HPDE6-E6E7 (cell line): Measurements from ENCODE around the gene DVL2.

Source experiments
- DNase-seq: peaks from one replicate; pipeline ENCODE4 v3.0.0; 2011; ENCODE audit warnings: missing footprints; ENCODE audit errors: extremely low spot score

The DVL2 gene

DNA sequence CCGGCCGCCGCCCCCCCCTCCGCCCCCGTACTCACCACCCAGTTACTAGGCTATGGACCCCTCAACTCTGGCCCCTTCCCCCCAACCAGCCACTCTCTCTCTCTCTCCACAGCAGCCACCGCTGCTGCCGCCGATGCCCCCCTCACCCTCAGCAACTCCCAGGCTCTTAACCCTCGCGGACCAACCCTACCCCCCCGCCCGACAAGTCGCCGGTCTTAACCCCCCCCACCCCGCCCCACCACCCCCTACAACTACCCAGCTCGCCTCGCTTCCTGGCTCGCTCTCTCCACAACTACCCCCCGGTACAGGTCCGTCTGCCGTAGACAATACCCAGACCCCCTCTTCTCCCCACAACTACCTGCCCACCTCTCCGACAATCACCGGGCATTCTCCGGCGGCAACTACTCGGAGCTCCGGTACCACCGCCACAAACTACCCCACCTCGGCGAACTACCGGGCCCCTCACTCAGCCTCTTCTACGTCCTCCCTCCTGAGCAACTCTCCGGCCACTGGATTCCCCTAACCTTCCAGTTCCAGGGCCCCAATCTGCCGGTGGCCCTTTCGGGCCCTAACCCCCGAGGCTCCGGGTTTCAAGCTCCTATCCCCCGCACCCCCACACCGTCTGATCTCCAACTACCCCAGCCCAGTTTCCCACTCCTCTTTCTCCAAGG, 4.2 kb upstream of the DVL2 start:
- DNase-seq, result no peak

DNA sequence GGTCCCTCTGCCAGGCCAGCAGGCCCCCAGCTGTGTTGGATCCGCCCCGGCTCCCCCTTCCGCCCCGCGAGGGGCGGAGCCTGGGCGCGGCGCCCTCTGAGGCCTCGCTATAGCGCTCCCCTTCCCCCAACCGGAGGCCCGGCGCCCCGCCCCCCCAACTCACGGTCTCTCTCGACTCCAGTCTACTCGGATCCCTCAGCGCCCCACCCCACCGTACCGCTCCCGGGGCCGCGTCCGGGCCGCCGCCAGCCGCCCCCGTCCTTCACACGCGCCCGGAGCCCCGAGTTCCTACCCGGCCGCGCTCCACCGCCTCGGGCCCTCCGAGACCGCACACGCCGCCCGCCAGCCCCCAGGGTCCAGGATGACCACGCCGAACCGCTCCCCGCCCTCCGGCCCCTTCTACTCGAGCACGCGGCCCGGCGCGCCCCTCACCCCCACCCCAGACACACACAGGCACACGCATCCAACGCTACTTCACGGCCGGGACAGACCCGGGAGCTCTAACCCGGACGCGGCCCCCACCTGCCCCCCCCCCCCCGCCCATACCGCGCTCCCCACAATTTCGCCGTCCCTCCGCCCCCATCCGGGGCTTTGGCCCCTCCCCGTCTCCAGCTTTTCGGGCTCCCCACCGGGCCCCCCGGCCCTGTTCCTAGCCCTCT, 3.6 kb upstream of the DVL2 start:
- no peak for DNase-seq

DNA sequence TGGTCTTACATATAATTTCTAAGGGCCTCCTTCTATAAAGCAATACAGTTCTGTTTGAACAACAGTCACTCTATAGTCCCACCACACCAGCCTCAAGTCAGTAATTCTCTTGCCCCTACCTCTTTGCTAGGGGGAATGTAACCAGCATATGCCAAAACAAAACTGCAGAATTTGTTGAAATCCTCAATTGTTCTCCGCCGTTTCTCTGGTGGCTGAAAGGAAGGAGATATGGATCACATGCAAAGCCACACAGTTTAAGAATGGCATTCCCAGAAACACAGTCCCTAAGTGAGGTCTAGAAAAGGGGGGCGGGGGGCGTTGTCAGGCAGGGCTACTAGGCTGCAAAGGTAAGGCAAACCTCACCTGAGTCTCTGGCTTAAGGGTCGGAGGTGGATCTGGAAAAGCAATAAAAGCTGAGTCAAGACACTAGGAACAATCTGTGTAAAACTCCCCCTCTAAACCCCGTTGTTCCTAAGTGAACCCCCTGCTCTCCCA, 3.0 kb upstream of the DVL2 start:
- DNase-seq, result no peak

DNA sequence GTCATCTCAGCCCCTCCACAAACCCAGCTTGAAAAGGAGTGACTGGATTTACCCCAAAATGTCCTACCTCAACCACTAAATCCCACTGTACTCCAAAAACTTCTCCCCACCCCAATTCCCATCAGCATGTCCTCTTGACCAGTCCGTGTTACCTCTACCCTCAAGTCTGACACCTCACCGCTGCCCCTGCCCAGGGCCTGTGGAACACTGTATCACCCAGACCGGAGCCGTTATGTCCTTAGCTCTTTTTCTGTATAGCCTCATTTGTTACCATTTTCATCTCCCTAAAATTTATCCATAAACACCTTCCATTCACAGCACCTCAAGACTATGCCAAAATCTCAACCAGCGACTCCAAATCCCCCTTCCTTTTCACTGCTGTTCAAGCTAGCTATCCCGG, 2.5 kb upstream of the DVL2 start:
- DNase-seq, result no peak

DNA sequence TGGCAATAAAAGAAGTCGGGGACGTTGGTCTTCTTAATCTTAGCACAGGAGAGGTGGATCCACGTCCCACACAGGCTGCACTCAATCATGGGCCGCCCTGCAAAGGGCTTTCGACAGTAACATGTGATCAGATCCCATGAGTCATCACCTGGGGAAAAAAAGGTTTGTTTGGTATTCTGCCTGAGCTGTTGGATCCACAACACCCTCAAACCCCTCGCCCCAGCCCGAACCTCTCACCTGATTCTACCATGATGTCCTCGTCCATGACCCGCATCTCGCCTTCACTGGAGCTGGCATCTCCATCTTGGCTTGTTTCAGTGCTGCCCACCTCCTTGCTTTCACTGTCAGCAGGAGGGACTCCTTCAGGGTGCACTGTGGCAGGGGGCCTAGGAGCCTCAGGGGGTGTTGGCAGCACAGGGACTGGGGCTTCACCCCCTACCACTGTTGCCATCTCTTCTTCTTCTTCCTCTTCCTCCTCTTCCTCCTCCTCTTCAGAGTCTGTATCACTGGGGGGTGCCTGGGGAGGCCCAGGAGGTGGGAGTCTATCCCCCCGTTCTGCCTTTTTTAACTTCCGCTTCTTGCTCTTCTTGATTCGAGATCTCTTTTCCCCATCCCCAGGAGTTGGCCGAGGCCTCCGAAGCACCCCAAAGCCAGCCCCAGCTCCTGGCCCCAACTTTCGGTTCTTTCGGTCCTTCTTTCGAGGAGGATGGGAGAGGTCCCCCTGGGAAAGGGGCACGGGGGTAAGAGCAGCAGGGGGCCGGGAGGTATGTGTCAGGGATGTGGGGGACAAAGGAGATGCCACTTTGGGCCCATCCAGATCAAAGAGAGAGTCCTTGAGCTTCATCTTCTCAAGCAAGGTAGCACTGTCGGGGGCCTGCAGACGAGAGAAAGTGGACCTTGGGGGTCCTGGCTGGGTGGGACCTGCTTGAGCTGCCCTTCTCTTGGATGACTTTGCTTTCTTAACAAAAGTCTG, 1.7 kb upstream of the DVL2 start:
- DNase-seq, result no peak

DNA sequence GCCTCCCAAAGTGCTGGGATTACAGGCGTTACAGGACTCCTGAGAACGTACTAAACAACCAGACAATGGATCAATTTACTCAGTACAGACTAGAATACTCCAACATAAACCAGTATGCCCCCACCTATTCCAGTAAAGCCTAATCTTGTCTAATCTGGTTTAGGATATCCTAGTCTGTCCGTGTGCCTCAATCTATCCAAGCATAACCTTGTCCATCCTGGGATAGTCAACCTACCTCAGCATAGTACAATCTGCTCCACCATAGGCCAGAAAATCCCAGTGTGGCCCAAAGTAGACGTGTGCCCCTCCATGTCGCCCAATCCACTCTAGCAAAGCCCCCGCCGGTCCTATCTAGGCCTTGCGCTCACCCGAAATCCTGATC, 625 bp downstream of the DVL2 start:
- DNase-seq, result no peak

DNA sequence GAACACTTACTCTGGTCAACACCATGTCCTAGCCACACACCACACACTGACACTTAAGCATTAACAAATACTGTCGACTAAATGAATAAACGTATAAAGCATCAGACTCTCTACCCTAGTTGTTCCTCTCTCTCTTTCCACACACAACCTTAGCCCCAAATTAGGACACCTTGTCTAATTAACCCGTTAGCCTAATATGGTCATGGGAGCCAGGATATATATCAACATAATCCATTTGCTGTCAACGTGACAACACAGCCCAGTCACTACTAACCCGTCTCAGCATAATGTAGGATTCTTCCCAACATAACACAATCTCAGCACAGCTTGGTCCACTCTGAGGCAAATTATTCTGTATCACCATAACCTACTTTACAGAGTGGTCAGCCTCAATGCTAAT, 2.2 kb downstream of the DVL2 start:
- no peak for DNase-seq

DNA sequence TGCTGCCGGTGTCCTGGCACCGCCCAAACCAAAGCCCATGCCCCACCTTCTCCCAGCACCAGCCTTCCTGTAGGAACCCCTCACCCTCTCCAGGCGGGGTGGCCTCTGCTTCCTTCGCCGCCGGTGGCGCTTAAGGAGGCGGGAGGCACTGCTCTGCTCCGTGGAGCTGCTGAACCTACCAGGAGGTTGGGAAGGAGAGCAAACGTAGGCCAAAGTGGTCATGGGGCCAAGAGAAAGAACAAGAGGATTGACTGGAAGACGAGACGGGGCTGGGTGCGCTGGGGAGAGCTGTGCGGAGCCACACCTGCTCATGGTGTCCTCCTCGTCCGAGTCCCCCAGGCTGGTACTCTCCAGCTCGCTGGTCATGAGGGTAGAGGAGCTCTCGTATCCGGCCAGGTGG, 4.8 kb downstream of the DVL2 start:
- DNase-seq, result no peak

DNA sequence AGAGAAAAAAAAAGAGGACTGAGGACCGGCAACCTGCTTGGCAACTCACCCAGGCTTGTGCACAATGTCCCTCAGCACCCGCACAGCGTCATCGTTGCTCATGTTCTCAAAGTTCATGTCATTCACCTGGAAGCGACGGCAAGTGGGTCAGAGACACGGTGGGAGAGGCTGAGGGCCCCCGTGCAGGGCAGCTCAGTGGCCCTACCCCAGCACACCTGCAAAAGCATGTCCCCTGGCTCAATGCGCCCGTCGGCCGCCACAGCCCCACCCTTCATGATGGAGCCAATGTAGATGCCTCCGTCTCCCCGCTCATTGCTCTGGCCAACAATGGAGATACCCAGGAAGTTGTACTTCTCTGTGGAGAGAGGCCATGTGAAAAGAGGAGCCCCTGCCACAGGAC, 5.4 kb downstream of the DVL2 start:
- DNase-seq, result no peak

DNA sequence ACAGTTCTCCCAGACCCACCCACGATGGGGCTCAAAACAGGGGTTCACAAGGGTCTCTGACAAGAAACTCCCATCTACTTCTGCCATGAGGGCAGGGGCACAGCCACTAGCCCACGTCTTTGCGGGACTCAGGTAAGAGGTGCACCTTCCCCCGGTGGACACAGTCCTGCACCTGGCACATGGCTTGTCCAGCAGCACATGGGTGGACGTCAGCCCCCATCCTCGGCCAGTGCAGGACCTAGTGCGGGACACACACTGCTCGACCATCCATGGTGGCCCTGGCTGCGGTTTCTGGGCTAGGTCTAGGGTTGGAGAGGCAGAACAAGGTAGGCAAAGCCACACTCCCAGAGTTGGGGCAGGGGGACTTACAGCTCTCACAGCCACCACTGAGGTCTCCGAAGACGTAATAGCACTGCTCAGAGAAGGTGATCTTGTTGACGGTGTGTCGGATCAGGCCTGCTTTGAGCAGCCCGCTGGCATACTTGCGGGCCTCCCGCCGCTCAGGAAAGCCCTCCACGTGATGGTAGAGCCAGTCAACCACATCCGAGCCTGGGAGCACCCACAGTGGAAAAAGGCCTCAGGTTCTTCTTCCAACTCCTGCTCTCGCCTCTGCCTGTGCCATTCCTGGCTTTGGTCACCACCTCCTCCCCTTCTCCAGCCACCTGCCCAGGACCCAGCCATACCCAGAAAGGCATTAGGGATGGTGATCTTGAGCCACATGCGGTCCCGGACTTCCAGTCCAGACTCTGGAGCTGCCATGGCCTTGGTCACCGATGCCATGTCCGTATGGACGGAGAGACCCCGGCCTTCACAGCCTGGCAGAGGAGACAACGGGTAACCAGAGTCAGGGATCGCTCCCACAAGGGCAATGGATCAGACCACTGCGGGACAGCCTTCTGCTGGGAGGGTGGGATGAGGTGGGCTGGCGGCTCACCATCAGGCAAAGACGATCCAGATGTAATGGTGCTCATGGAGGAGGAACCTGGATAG, 7.3 kb downstream of the DVL2 start:
- DNase-seq, result no peak

DNA sequence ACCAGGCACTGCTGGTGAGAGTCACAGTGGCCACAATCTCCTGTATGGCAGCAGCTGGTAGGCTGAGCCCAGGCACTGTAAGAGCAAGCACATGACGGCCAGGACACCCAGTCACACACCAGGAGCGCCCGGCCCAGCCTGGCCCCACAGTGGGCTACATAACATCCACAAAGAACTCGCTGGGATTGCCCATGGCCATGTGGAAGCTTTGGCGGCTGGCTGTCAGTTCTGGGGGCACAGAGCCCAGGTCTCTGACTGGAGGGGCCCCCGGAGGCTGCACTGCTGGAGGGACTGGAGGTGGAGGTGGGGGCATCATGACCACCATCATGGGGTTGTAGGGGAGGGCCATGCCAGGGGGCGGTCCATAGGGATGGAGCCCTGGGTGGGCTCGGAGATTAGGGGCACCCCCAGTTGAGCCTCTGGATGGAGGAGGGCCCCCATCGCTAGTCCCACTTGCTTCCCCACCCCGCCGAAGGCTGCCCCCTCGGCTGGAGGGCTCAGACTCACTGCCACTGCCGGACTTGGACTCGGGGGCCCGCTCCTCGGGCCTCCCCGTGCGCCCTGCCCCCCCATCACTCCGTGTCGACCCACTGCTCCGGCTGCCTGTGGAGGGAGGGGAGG, 8.5 kb downstream of the DVL2 start:
- no peak for DNase-seq

DNA sequence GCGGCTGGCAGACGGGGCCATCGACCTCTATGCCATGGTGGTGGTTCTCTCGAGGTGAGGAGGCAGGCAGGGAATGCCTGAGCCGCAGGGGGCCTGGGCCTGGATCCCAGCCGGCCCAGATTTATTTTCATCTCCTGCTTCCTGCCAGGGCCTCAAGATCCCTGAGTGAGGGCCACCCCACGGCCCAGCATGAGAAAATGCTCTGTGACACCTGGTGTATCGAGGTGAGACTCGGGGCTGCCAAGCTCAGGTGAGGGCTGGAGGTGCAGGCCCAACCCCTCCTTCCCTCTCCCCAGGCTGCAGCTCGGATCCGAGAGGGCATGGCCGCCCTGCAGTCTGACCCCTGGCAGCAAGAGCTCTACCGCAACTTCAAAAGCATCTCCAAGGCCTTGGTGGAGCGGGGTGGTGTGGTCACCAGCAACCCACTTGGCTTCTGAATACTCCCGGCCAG, 9.6 kb downstream of the DVL2 start:
- no peak for DNase-seq

DNA sequence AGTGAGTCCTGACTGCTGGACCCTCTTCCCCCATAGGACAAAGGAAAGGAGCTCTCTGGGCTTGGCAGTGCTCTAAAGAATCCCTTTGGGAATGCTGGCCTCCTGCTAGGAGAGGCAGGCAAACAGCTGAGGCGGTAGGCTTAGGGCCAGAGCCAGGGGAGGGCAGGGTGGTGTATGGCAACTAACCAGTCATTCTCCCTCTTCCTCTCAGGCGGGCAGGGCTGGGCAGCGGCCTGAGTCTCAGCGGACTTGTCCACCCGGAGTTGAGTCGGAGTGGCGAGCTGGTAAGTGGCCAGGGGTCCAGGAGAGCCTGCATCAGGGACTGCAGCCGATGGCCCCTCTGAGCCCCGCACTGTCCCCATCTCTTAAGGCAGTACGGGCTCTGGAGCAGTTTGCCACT, 10.2 kb downstream of the DVL2 start:
- no peak for DNase-seq

DNA sequence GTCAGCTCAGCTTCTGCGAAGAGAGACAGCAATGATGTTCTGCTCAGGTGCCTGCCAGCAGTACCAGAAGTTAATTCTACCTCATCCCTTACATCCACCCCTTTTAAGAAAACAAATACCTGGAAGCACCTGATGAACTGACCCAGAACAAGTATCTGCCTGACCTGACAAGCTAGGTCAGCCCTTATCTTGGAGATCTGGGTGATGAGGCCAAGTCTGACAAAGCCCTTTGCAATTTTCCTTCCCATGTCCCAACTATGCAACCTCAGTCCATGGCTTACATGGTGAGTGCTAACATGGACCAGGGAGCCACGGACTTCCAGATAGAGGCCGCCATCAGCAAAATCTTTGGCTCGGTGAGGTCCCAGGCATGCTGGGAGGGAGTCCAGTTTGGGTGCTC, 10.9 kb downstream of the DVL2 start:
- no peak for DNase-seq

DNA sequence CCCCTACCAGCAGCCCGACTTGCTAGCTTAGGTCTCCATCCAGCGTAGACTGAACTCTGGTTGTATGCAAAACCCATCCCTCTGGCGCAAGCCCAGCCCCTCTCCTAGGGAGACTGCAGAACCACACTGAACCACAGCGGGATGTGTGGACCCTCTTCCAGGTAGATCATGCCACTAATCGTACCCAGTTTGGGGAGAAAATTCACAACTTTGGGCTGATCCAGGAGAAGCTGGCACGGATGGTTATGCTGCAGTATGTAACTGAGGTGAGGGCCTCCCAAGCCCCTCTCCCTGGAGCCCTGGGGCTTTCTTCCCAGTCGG, 11.4 kb downstream of the DVL2 start:
- no peak for DNase-seq

DNA sequence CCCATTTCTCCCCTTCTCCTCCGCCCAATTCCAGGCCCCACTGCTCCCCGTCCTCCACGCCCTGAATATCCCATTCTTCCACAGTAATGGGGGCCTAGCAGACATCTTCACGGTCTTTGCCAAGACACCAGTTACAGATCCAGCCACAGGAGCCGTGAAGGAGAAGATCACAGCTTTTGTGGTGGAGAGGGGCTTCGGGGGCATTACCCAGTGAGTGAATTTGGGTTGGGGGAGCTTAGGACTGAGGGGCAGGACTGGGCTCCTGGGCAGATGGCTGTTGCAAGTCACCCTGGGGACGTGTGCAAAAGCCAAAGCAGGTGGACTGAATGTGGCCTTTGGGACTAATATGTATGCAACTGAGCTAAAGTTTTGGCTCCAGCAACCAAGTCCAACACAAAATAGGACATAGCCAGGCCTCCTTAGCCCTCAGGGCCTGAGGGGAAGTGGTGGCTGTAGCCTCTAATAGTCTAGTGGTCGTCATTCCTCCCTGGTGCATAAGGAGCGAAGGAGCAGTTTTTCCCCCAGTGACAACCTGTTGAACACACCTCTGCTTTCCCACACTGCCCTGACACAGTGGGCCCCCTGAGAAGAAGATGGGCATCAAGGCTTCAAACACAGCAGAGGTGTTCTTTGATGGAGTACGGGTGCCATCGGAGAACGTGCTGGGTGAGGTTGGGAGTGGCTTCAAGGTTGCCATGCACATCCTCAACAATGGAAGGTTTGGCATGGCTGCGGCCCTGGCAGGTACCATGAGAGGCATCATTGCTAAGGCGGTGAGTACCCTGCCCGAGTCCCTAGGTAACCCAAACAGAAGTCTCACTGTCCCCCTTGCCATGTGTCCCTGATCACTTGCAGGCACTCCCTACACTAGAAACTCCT, 12.0 kb downstream of the DVL2 start:
- no peak for DNase-seq

DNA sequence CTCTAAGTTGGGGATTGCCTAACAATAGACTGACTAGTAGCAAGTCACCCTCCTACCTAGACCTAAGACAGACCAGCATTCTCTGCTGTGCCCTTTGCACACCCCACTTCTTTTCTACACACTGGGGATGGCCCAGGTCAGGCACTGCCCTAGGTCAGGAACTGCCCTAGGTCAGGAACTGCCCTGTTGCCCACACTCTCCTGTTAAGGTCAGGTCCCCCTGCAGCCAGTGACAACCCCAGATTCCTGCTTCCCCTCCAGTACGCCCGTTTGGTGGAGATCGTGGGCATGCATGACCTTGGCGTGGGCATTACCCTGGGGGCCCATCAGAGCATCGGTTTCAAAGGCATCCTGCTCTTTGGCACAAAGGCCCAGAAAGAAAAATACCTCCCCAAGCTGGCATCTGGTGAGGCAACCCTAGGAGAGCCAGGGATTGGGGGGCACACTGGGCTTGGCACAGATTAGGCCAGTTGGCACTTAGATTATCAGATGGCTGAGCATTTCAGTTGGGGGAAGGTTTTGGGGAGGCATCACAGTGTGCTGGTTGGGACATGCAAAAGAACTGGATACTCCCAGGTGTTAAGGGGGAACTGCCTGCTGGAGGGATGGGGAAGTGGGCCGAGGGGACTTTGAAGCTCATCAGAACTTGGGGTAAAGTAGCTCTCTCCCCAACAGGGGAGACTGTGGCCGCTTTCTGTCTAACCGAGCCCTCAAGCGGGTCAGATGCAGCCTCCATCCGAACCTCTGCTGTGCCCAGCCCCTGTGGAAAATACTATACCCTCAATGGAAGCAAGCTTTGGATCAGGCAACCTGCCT, 12.8 kb downstream of the DVL2 start:
- DNase-seq, result no peak

DNA sequence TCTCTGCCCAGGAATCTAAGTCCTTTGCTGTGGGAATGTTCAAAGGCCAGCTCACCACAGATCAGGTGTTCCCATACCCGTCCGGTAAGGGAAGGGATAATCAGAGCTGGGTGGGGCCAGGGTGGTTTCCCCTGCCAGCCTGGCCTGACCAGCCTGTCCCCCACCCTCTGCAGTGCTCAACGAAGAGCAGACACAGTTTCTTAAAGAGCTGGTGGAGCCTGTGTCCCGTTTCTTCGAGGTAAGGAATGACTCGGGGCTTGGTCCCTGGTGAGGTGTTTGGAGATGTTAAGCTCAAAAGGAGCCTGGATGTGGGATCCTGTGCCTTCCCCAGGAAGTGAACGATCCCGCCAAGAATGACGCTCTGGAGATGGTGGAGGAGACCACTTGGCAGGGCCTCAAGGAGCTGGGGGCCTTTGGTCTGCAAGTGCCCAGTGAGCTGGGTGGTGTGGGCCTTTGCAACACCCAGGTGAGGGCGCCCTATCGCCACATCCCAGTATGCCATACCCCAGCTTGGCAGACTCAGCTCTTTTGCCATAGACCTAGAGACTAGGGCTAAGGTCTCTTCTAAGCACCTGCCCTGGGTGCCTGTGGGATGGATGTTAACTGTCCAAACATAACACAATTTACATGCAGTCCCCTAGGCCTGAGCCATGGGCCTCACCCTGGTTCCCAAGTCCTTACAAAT, 13.6 kb downstream of the DVL2 start:
- DNase-seq, result no peak
